Endometrial microvascular endothelial cells (primary cell): ENCODE measurements around the gene FAM151A. TPM values are rescaled to one million over a fixed set of nuclear protein-coding genes. Genes with fewer than 3 reads are reported as not detected.

Source experiments
- in situ Hi-C: cut with HindIII; loops from 2 replicates; pipeline ENCODE4 v1.10.0; 2017; ENCODE audit warnings: low sequenced_read_pairs, low pct_unique_long_range_greater_than_20kb; ENCODE audit errors: inconsistent ontology term
- total RNA-seq: library from RNA; depleted of rRNA; stranded (reverse); fragments of >200 nt; gene quantifications from one replicate; pipeline ENCODE4 v1.2.3, GENCODE V29; 2015; ENCODE audit errors: inconsistent ontology term

Gene FAM151A
- total RNA-seq, 1 donor from 2014 or later: not detected

DNA sequence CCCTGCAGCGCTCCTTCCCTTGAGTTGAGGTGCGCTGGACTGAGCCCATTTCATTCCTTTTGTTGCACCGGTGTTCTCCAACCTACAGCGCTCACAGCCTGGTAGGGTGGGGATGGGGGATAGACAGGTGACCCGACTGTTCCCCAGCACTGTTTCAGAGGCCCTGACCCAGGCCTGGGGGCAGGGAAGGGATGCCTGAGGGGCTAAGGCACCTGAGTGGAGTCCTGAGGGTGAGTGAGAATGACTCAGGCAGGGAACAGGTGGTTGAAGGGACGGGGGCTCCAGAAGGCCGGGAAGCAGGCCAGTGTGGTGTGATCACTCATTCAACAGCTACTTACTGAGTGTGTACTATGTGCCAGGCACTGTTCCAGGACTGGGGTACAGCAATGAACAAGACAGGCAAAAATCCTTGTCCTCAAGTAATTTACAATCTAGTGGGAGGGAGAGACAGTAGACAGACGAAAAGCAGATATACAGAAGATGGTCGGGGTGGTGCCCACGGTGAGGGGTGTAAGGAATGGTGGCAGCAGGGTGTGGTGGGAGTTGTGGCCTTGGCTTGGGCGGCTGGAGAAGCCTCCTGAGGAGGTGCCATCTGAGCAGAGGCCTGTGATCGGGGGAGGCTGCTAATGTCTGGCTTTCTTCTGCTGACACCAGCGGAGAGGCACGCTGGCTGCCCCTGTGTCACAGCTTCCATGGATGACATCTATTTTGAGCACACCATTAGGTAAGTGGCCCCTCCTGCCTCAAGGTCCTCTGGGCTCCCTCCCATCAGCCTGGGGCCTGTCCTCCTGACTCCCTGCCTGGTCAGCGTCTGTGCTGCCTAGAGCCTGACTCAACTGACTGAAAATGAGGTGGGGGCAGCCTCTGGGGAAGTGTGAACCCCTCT, 37.9 kb downstream of the FAM151A start:
- in situ Hi-C loops: no loop called here

DNA sequence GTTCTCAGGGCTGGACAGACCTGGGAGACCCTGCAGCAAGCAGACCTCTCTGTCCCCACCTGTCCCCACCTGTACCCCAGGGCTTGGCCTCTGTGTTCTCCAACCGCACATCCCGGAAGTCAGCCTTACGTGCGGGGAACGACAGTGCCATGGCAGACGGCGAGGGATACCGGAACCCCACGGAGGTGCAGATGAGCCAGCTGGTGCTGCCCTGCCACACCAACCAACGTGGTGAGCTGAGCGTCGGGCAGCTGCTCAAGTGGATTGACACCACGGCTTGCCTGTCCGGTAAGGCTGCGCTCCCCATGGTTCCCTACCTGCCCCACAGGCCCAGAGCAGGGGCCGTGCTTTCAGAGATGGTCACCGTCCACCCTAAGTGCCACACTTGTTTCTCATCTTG, 38.8 kb downstream of the FAM151A start:
- in situ Hi-C loops: no loop called here

DNA sequence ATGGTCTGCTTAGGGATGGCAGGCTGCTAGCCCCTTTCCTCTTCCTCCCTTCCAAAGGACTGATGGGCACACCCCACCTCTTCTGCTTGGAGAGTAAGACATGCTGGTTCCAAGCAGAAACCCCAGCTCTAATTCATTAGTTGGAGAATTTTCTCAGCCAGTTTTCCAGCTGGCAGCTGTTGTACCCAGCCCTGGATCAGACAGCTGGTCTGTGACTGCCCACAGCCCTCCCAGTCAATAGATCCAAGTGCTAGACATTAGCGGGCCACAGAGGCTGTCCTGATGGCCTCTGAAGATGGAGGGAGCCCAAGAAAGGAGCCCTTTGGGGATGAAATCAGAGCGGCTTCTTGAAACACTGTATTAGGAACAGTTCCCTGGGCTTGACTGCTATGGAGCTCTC, 39.5 kb downstream of the FAM151A start:
- in situ Hi-C loops: no loop called here

DNA sequence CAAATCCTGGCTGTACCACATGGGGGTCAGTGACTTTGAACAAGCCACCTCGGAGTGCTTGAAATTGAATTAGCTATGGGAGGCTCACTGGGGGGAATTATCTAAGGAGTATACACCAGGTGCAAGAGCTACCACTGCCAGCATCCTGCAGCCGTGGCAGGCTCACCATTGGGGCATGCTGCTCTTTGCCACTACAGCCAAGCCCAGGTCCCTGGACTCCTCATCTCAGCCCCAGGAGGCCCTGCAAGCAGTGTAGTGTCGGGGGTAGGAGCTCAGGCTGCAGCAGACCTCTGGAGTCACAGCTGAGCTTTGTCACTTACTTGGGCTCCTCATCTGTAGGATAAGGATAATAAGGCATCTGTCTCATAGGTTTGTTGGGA, 40.0 kb downstream of the FAM151A start:
- in situ Hi-C loops: no loop called here

DNA sequence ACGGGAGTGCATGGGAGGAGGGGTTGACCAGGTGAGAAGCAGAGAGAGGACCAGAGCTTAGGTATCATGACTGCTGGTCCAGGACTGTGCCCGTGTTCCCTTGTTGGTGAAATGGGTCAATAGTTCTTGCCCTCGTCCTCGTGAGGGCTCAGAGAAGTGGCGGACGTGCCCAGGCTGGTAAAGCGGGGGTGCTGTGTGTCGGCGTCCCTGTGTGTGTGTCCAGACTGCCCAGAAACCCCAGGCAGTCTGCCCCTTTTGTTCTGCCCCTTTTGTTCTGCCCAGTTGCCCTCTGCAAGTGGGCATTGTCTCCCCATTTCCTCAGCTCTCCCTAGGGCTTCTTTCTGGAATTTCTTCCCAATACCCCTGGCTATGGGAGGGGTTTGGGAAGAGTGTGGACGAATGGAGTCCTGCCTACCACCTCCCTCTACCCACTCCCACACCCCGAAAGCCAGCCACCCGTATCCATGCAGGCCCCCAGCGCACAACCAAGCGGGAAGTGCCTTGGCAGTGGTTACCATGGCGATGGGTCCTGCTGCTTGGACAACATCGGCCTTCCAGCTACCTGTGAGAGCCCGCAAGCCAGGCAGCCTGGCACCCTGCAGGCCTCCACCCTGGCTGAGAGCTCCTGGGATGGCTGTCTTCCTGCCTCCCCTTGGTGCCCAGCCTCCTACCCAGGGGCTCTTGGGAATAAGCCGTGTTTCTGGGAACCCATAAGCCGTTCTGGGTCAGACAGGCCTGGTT, 40.6 kb downstream of the FAM151A start:
- in situ Hi-C loops: no loop called here

DNA sequence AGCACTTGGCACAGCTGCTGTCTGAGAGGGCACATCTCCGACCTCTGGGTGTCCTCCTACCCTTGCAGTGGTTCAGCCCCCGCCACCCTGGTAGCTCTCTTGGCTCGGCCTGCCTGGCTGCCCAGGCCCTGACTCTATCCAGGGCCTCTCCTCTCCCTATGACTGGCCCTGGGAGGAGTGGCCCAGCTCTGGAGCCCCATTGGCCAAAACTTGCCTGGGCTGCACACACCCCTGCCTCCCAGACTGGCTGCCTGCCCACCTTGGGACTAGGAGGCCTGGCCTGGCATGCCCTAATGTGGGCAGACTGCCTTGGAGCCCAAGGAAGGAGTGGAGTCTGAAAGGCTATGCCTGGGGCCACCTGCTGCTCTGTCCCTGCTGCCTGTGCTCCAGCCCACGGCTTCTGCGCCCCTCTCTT, 41.7 kb downstream of the FAM151A start:
- in situ Hi-C loops: no loop called here

DNA sequence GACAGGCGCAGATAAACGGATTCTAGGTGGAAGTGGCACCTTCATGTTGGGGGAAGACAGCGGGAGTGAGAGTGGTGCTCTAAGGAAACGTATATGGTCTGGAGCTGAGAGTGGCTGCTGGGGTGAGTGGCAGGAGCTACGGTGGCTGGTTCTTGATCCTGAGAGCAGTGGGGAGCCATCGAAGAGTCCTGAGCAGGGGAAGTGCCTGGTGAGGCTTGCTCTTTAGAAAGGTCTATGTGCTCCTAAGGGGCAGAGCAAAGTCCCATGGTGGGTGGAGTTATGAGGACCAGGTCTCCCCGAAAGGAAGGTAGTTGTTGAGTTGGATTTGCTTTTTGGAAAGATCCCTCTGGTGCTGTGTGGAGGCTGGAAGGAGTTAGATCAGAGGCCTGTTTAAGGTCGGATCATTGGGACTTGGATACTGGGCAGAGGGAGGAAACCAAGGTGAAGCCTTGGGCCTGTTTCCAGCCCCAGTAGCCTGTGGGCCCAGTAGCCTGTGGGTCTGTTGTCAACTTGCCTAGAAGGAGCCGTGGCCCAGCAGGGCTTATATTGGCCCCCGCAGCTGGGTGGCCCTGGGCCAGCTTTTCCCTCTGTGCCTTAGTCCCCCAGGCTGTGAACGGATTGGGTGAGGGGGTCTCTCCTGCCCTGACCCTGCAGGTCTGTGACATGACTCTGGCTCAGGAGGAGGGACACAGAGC, 42.3 kb downstream of the FAM151A start:
- in situ Hi-C loops: no loop called here

DNA sequence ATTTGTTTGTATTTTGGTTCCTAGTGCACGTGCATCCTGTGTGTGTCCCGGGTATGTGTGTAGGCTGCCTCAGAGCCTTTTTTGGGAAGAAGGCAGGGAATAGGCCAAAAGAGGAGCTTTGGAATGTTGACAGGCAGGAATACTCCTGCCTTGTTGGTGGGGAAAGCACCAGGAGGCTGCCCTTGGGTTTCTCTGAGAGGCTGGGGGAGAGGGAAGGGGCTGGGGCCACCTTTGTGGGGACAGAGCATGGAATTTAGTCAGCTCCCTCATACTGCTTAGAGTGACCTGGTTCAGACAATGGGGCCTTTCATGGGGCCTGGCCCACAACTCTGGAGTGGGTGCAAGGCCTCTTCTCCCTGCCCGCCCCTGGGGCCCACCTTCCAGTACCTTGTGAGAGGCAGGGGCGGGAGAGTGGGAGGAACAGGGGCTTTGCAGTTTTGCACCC, 44.0 kb downstream of the FAM151A start:
- in situ Hi-C loops: no loop called here

DNA sequence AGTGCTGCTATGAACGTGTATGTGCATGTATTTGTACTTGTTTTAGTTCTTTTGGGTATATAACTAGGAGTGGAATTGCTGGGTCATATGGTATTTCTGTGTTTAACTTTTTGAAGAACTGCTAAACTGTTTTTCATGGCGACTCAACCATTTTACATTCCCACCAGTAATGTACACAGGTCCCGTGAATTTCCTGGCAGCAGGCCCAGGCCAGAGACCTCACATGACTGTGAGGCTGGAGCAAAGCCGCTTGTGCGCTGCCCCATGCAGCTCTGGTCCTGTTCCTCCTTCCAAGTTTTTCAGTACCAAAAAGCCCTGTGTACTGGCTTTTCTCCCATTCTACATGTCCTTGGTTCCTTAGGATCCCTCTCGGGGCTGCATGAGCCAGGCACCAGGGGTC, 45.7 kb downstream of the FAM151A start:
- in situ Hi-C loops: no loop called here

DNA sequence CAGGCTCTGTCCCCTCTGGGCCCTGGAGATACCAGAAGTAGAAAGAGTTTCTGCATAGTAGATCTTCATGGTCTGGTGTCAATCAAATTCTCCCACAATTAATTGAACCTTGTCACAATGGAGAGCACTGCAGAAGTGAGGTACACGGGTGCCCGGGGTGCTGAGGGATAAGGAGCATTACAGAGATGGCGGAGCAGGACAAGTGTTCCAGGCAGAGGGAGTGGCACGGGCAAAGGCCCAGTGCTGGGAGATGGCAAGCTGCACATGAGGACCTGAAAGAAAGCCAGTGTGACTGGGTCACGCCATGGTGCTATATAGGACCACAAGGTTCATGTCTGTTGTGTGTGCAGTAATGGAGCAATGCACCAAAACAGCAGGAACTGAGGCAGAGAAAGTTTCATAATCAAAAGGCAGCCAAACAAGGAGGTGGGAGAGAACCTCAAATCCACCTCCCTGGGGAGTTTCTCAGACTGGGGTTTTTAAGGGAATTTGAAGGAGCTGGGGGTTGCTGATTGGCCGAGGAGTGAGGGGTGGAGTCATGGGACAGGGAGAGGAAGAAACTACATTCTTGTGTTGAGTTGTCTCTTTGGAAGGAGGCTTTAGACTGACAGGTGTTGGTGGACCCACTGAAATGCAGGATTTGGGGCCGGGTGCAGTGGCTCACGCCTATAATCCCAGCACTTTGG, 47.6 kb downstream of the FAM151A start:
- in situ Hi-C loops: no loop called here

DNA sequence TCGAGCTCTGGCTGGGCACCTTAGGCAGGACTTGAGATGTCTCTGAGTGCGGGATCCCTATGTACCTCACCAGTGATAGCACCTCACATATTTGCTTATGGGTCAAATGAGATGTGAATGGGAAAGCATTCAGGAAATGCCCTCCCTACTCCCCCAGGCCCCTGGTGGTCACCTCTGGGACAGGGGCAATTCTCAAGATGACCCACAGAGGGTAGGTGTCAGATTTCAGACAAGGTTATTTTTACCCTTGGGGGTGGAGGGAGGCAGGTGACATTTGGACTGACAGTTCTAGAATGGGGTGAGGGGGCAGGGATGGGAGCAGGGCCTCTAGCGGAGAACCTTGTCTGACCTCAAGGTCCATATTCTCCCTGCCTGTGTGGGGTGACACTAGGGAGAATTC, 48.2 kb downstream of the FAM151A start:
- in situ Hi-C loops: no loop called here

DNA sequence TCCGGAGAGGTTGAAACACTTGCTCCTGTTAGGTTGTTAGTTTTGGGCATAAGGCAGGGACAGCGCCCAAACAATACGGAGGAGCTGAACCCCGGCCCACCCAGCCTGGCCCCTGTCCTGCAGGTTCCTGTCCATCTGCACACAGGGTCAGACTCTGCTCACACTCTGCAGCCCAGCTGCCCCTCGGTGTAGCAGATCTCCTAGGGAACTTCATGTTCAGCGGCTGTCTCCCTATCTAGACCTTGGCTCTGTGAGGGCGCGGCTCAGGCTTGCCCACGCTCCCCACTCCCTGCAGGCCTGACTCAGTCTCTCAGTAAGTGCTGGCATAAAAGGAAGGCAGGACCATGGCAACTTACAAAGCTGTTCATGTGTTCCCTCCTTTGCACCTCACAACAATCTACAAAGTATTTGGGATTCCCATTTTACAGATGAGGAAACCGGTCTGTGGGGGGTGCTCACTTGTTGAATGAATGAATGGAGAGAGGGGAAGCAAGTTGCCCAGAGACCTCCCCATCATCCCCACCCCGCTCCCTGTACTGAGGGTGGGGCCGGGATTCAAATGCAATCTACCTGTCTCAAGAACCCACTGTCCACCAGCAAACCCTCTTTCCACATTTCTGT, 49.1 kb downstream of the FAM151A start:
- in situ Hi-C loops: no loop called here

DNA sequence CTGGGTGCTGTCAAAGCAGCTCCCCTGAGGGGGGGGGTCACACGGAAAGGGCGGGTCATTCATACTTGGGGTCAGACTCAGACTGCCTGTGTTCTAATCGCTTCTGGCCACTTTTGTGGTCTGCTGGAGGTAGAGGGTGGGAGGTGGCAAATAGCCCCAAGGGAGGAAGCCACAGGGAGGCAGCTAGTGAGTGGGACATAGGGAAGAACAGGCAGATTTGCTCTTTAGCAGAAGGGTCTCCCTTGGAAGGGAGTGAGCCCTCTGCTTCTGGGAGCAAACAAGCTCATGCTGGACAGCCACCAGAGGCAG, 50.8 kb downstream of the FAM151A start:
- in situ Hi-C loops: no loop called here

DNA sequence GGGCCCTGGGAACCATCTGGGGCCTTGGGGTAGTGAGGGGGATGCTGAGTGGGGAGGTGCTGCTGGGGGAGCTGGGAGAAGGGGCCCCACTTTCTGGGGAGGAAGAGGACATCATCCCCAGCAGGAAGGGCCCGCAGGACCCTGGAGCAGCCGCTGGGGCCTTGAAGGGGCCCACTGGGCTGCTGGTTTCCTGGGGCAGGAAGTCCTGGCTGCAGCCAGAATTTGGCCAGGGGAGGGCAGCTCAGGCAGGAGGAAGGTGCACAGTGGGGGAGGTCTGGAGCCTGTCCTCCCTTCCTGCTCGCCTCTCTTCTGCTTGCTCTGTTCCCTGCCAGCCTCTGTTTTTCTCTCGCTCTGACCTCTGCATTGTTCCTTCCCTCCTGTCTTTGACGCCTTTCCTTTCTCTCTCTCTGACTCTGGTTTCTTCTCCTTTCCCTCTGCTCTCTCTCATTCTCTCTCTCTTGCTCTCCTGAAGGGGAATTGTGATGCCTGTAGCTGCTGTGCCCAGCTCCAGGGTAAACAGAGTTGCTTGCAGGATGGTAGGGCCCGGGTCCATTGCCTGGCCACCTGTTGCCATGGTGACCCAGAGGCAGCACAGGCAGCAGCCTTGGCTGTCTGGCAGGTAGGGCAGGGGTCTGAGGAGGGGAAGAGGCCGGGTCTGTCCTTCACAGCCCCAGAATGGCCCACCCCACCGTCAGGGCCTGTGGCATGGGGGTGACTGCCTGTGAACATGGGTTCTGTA, 51.4 kb downstream of the FAM151A start:
- in situ Hi-C loops: no loop called here

DNA sequence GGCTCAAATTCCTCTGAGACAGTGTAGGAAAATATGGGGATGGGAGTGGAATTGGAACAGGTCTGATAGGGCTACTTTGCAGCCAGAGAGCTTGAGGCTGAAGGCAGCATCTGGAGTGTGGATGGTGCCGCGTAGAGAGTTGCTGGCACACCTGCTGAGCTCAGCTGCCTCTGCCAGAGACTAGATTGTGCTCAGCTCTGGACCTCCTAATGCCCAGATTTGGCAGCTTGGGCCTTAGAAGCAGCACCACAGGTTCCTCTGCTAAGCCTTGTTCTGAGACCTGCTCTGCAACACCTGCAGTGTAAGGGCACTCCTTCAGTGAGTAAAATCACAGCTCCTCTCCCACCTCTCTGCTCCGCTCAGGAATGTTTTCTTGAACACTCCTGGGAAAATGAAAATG, 52.0 kb downstream of the FAM151A start:
- in situ Hi-C loops: no loop called here

DNA sequence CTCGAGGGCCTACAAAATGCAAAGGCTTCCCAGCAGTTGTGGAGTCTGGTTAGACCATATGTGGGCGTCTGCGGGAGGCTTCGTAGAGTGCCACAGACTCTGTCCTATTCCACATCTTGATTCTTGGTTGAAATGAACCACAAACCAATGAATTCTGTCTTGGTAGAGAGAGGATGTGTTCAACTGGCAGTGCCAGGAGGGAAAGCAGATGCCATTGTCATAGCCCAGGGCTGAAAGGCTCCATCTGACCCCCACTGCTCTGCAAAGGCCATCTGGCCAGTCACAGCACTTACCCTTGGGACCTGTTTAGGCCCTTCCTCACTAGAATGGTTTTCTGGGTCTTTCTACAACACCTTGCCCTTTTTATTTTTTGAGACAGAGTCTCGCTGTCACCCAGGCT, 53.2 kb downstream of the FAM151A start:
- in situ Hi-C loops: no loop called here

DNA sequence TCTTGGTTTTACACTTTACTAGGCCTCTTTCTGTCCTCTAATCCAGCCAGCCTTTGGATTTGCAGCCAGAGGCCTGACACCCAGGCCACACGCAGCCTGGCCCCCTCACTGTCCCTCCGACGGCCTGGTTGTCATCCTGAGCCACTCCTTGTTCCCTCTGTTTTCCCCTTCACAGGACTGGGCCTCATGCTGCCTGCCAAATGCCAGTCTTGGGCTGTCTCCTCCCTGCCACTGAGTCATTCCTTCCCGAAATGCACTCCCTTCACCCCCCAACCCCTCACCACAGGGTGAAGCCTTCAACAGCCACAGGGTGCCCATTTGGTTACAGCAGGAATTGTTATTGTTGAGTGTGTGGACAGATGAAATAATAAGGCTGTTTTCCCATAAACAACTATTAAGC, 54.0 kb downstream of the FAM151A start:
- in situ Hi-C loops: no loop called here

DNA sequence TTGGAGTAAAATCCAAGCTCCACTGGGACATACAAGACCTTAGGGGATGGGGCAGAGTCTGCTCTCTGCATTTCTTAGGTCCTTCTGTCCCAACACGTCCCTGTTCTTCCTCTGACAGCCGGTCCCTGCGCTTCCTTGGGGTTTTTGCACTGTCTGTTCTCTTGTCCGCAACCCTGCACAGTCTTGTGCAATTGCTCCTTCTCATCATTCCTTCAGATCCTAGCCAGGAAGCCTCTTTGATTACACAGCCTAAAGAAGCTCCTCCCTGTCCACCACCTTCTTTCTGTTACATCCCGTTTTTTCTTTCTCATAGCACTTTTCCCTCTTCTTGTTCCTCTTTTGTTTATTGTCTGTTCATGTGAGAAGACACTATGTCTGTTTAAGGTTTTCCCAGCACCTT, 55.4 kb downstream of the FAM151A start:
- in situ Hi-C loops: no loop called here
